HG03280 (cell line): ENCODE data around the gene GPATCH8.

Experiments used
- ATAC-seq: cut with Tn5 transposase; IDR thresholded peaks from one replicate; pipeline ENCODE4 v1.9.1; 2021; ENCODE audit warnings: mild to moderate bottlenecking, moderate library complexity; ENCODE audit not compliant: unreplicated experiment

The GPATCH8 gene

DNA sequence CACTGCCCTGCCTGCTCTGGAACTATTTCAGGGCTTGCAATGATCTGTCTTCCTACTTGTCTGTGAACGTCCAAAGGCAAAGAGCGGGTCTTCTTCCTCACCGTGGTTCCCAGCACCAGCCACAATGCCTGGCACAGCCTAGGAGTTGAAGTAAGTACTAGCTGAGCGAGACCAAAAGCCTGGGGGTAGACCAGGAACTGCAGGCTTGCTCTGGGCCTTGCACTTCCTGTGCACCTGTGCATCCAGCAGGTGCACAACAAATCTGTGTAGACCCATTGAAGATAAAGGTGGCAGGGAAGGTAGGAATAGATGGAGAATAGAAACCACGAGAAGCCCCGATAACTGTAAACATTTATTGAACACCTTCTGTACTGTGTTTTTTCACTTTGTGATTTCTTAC, 144.2 kb downstream of the GPATCH8 start:
- no peak for ATAC-seq

DNA sequence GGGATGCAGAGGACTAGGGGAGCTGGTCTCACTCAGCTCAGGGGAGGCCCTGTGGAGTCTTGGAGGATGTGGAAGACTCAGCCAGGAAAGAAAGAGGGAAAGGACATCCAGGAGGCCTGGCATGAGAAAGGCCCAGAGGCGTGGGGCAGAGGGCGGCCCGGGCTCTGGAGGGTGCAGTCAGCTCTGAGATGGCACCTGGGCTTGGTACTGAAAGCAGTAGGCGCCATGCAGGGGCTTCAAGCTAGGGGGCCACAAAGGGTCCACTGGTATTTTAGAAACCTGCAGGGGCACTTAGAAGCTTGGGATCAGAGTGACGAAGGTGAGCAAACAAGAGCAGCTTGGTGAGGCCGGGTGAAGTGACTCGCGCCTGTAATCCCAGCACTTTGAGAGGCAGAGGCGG, 145.1 kb downstream of the GPATCH8 start:
- no peak for ATAC-seq

DNA sequence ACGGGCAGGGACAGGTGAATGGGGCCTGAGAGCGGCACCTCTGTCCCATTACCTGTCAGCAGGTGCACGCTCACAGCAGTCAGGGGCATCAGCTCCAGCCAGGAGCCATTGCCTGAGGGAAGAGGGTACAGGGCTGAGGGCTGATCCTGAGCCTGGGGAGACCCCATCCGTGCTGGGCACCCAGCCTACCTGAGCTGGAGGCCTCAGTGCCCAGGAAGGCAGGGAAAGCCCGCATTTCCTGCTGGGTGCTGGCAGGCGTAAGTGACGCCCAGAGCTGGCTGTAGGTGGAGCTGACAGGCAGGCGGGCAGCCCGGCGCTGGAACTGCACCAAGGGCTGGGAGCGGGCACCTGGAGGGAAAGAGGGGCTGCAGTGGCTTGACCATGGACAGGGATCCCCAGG, 147.0 kb downstream of the GPATCH8 start:
- ATAC-seq, result no peak

DNA sequence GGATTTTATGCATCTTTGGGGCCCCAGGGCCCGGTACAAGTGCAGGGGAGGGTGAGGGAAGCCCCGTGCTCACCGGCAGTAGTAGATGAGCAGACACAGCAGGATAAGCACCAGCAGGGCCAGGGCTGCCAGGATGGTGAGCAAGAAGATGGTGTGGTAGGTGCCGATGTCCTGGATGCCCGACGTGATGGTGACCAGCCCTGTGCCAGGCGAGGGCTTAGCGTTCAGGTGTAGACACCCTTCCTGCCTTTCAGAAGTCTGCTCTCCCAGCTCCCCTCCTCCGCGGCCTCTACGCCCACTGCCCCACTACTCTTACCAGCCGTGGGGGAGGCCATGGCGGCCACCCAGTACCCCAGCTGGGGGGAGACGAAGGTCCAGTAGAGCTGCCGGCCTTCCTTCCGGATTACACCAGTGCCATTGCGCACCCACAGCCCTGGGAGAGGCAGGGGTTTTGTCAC, 147.5 kb downstream of the GPATCH8 start:
- ATAC-seq, result no peak

DNA sequence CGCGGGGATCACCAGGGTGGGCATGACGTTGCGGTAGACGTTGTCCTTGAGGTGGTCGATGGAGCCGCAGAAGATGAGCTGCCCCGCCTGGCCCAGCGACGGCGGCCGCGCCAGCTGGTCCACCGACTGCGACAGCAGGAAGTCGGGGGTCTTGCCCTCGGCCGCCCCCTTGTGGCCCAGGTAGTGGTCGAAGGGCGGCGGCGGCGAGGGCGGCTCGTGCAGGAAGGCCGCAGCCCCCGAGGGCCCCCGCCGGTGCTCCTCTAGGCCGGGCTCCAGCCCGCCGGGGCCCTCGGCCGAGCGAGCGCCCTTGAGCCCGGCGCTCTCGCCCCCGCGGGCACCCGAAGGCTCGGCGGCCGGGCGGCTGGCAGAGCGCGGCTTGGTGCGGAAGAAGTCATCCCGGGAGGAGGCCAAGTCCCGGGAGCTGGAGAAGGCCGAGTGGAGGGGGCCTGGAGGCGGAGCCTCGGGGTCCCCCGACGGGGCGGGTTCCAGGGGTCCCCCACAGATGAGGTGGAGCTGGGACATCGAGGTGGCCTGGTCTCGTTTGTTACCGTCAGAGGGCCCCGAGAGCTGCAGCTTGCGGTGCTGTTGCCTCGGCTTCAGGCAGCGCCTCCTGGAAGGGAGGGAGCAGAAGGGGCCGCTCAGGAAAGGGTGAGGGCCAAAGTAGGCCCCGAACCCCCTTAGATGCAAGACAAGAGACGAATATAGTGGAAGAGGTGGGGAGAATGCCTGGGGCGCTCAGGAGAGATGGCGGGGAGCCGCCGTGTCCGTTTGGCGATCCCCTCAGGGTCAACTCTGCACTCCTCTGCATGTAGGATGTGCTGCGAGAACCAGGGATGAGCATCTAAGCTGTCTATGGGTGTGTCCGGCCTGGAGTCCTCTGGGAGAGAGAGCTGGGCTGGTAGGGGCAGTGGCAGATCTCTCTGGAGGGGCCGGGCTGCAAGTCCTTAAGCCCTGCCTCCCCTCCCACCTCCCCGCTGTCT, 148.3 kb downstream of the GPATCH8 start:
- ATAC-seq, result no peak

DNA sequence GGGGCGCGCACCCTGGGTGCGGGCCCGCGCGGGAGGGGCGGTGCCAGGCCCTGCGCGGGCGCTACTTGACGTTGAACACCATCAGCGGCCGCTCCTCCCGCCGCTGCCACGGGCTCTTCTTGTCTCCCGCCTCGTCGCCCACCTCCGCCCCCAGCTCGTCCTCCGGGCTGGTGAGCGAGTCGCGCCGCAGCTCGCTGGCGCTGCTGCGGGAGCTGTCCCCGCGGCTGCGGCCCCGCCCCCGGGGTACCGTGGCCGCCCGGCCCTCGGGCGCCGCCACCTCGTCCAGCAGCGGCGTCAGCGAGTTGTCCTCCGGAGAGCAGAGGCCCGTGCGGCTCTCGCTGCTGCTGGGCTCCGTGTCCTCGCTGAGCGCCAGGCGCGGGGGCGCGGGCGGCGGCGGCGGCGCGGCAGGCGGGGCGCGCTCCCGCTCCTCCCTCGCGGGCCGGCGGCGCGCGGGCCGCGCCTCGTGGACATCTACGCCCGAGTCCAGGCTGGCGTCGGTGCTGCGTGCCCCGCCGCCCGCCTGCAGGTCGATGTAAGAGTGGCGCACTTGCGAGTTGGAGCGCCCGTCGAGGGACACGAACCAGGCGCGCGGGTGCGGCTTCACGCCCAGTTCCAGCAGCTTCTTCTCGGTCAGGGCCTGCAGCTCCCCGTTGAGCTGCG, 149.4 kb downstream of the GPATCH8 start:
- ATAC-seq, result no peak

DNA sequence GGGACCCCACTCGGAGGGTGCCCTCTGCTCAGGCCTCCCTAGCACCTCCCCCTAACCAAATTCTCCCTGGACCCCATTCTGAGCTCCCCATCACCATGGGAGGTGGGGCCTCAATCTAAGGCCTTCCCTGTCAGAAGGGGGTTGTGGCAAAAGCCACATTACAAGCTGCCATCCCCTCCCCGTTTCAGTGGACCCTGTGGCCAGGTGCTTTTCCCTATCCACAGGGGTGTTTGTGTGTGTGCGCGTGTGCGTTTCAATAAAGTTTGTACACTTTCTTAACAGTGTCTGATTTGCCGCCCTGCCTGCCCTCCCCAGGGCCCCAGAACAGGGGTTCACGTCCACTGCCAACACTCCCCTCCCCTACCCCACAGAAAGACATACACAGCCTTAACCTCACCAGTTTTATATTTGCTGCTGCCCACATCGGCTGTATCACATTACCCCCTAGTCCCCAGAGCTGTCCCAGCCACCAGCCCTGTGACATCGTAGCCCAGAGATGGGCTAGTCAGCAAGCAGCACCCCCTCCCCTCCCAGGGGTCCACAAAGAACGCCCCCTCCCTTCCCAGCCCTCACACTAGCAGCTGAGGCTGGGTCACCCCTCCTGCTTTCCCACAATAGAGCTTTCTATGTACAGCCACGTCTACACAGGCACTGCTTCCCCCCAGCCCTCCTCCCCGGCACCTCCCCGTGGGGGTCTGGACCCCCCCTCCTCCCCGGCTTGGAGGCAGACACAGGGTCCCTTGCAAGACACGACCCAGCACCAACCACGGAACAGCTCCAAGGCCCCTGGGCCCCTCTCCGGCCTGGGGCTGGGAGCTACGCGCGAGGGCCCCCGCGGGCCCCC, 150.2 kb downstream of the GPATCH8 start:
- ATAC-seq, result no peak

DNA sequence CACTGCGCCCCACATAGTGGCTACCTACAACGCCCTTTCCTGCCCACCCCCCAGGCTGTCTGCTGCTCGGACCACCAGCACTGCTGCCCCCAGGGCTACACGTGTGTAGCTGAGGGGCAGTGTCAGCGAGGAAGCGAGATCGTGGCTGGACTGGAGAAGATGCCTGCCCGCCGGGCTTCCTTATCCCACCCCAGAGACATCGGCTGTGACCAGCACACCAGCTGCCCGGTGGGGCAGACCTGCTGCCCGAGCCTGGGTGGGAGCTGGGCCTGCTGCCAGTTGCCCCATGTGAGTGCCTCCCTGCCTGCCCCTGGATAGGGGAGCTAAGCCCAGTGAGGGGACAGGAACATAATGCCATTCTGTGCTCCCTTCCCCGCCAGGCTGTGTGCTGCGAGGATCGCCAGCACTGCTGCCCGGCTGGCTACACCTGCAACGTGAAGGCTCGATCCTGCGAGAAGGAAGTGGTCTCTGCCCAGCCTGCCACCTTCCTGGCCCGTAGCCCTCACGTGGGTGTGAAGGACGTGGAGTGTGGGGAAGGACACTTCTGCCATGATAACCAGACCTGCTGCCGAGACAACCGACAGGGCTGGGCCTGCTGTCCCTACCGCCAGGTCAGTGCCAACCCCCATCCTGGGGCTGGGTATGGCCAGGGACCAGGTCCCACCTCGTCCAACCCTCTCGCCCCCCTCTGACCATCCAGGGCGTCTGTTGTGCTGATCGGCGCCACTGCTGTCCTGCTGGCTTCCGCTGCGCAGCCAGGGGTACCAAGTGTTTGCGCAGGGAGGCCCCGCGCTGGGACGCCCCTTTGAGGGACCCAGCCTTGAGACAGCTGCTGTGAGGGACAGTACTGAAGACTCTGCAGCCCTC, 151.0 kb downstream of the GPATCH8 start:
- no peak for ATAC-seq

DNA sequence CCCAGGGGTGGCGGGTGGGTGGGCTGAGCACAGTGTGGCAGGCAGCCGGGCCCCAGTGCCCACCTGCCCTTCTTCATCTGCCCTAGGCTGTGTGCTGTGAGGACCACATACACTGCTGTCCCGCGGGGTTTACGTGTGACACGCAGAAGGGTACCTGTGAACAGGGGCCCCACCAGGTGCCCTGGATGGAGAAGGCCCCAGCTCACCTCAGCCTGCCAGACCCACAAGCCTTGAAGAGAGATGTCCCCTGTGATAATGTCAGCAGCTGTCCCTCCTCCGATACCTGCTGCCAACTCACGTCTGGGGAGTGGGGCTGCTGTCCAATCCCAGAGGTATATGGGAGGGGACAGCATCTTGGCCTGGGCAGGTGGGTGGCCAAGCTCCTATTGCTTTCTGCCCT, 151.7 kb downstream of the GPATCH8 start:
- ATAC-seq, result no peak

DNA sequence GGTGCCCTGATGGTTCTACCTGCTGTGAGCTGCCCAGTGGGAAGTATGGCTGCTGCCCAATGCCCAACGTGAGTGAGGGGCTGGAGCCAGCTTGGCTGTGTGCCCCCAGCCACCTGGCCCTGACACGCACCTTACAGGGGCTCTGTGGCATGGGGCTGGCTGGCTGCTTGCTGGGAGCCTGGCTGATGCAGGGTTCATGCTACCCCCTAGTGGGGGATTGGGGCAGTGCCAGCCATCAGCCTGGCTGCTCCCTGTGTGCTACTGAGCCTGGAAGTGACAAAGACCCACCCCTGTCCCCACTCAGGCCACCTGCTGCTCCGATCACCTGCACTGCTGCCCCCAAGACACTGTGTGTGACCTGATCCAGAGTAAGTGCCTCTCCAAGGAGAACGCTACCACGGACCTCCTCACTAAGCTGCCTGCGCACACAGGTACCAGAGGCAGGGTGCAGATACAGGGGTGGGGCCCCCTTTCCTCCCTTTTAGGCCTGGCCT, 152.4 kb downstream of the GPATCH8 start:
- ATAC-seq, result no peak

DNA sequence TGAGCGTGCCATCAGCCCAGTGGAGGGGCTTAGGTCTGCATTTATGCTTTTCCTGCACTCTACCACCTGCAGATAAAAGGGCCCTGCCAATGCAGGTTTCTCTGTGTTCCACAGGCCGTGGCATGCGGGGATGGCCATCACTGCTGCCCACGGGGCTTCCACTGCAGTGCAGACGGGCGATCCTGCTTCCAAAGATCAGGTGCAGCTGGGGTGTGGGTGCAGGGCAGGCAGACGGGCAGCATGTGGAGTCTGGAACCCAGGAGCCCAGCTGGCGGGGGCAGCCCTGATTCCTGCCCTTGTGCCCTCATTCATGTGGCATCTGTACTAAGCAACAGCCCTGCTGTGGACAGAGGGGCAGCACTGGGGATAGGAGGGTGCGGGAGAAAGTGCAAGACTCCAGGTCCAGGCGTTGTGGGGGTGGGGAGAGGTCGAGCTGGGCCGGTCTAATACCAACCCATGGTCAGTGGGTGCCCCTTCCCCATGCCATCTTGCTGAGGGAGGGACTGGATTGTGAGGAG, 153.6 kb downstream of the GPATCH8 start:
- ATAC-seq, result no peak

DNA sequence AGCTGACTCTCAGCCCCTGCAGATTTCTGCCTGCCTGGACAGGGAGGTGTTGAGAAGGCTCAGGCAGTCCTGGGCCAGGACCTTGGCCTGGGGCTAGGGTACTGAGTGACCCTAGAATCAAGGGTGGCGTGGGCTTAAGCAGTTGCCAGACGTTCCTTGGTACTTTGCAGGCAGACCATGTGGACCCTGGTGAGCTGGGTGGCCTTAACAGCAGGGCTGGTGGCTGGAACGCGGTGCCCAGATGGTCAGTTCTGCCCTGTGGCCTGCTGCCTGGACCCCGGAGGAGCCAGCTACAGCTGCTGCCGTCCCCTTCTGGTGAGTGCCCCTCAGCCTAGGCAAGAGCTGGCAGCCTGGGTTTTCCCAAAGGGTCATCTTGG, 154.2 kb downstream of the GPATCH8 start:
- ATAC-seq, result no peak

DNA sequence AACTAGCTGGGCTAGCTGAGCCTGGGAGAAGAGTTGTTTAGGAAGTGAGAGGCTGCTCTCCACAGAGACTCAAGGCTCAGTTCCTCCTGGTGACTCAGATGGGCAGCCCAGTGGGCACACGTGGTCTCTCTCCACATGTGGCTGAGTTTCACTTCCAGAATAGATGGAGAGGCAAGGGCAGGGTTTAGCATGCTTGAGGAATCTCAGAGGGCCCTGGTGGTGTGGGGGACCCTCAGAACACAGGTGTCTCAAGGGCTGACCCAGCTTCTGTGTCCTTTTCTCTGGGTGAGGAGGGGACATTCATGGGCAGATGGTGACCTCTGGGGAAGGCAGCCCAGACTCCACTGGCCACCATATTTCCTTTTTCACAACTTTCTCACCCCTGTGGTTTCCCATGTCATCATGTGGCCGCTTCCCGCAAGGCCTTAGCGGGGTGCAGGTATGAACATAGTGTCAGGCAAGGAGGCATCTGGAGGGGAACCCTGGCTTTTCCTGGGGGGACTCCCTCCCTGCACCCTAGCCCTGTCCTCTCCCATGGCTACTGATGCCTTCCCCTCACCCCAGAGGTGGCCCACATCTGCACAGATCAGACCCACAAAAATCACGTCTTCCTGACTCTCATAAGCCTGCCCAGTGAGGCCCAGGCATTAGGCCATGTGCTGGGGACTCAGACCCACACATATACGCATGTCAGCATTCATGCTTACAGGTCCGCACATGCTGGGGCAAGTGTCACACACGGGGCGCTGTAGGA, 154.8 kb downstream of the GPATCH8 start:
- no peak for ATAC-seq
